ENCODE data around the gene THADA. TPM values are rescaled to one million over a fixed set of nuclear protein-coding genes. Genes with fewer than 3 reads are reported as not detected.

The THADA gene
- total RNA-seq, 1 donor = 33.2 TPM

DNA sequence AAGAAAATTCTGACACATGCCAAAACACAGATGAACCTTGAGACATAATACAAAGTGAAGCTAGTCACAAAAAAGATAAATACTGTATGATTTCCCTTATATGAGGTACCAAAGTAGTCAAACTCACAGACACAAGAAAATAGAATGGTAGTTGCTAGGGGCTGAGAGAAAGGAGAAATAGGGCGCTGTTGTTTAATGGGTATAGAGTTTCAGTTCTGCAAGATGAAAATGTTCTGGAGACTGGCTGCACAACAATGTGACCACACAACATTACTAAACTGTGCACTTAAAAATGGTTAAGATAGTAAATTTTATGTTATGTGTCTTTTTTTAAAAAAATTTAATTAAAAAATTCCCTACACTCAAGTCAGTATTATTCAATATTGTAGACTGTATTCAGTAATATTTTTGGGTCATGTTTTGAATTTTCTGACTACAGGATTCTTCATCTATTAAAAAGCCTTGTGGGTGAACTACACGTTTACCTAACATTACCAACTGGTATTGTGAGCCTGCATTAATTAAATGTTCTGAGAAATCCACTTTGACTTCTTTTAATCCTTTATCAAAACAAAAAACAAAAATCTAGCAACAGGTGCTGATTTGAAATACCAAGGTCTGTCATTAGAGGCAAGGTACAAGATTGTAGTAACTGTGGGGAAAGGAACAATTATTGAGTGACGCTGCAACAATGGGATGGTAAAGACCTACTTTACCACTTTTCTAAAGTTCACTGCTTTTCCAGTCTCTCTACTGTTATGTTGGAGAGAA, 228.6 kb downstream of the THADA start:
- TF ChIP-seq, protein P1, sequence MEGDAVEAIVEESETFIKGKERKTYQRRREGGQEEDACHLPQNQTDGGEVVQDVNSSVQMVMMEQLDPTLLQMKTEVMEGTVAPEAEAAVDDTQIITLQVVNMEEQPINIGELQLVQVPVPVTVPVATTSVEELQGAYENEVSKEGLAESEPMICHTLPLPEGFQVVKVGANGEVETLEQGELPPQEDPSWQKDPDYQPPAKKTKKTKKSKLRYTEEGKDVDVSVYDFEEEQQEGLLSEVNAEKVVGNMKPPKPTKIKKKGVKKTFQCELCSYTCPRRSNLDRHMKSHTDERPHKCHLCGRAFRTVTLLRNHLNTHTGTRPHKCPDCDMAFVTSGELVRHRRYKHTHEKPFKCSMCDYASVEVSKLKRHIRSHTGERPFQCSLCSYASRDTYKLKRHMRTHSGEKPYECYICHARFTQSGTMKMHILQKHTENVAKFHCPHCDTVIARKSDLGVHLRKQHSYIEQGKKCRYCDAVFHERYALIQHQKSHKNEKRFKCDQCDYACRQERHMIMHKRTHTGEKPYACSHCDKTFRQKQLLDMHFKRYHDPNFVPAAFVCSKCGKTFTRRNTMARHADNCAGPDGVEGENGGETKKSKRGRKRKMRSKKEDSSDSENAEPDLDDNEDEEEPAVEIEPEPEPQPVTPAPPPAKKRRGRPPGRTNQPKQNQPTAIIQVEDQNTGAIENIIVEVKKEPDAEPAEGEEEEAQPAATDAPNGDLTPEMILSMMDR (IDR thresholded peaks at IDR 0.05; ENCODE audit: insufficient read depth, low read depth, low read length) = no peak
- no peak overlapping the region for H3K4me3 ChIP-seq (ENCODE audit: low read depth, low read length)
- no peak for DNase-seq (ENCODE audit: low read depth)

DNA sequence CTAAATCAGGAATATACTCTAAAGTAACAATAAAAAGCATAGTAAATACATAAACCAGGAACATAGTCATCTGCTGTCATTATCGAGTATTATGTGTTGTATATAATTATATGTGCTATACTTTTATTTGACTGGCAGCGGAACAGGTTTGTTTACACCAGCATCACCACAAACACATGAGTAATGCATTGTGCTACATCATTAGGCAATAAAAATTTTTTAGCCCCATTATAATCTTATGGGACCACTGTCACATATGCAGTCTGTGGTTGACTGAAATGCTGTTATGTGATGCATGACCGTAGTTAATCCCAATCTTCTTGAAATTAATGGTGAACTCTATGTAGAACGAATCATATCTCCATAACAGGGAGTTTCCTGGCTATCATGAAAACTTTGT, 232.7 kb downstream of the THADA start:
- H3K4me3 ChIP-seq (ENCODE audit: low read depth, low read length) = no peak overlapping the region
- TF ChIP-seq, protein P1 (IDR thresholded peaks at IDR 0.05; ENCODE audit: insufficient read depth, low read depth, low read length) = no peak
- DNase-seq (ENCODE audit: low read depth) = no peak

DNA sequence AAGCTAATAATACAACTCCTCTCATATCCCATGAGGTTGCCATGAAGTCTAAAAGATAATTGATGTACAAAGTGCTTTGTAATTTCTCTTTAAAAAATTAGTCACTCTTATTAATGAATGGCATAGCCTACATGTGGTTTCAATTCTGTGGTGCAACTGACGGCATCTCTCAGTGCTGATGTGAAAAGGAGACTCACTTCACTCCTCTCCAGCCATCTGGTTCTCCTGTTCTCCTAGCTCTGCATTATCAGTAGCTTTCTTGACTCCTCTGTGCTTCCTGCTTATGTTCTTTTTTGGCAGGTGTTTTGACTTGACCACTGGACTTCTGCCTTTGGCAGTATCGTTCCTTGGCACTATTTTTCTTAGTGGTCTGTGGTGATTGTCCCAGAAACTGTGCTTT, 234.6 kb downstream of the THADA start:
- no peak overlapping the region for H3K4me3 ChIP-seq (ENCODE audit: low read depth, low read length)
- DNase-seq (ENCODE audit: low read depth) = no peak
- TF ChIP-seq, protein P1 (IDR thresholded peaks at IDR 0.05; ENCODE audit: insufficient read depth, low read depth, low read length) = no peak

DNA sequence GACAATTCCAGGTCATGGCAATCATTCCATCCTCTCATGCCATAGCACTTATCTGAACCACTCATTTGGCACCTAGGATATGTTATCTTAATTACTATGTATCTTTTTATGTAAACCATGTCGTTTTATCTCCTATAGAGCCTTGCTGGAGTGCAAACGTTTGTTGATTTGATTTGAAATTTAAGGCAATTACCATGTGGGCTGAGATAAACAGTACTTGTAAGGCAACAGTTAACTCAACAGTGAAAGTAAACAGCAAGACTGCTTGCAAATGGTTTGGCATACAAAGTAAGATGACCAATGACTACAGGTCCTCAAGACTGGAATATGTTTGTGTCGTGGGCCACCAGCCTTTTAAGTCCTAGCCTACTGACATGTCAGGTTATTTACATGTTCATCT, 235.7 kb downstream of the THADA start:
- TF ChIP-seq, protein P1 (IDR thresholded peaks at IDR 0.05; ENCODE audit: insufficient read depth, low read depth, low read length) = no peak
- DNase-seq (ENCODE audit: low read depth) = no peak
- H3K4me3 ChIP-seq (ENCODE audit: low read depth, low read length) = no peak overlapping the region

DNA sequence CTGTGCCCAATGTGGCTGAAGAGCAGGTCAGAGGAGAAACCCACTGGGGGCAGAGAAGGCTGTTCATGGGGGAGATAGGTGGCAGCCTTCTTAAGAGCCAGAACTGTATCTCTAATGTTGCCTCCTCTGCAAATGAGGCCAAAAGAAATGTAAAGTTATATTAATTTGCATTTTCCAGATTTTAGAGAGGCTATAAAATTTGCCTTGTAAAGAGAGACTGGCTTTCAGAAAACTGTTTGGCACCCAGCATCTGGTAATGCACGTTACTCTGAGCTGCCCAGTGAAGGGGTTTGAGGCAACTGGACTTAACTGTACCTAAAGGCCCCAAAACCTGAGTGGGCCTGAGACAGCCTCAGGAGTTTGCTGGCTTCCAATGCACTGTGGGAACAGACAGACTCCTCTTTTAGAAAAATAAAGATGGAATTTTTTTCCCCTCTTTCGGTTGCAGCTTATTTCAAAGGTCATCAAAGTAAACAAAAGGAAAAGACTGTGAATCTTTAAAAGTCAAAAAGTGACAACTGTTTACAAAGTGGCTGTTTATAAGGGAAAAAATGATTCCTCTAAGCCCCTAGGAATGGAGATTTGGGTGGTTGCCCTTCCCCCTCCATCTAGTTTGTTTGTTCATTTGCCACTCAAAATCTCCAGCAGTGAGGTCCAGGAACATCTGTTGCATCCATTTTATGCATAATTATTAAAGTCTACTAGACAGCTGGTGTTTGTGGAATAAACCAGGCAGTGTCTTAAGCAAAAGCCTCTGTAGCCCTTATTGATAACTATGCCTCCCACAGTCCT, 237.2 kb downstream of the THADA start:
- peak; percentile 97 for DNase-seq (ENCODE audit: low read depth)
- no peak overlapping the region for H3K4me3 ChIP-seq (ENCODE audit: low read depth, low read length)
- TF ChIP-seq, protein P1 (IDR thresholded peaks at IDR 0.05; ENCODE audit: insufficient read depth, low read depth, low read length) = no peak

DNA sequence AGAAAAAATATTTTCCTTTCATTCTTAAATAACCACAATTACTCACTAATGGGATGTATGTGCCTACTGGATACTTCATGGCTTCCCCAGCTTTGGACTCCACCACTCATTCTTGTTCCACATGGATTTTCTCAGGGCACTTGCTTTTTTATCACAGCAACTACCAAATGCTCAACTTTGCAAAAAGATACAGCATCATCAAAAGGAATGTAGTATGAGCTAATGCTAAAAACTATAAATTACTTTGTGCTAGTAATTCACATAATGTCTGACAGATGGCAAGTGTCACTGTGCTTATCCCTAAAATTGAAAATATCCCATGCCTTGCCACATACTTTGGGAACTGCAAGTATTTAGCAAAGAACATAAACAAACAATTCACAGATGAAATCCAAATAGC, 239.1 kb downstream of the THADA start:
- TF ChIP-seq, protein P1 (IDR thresholded peaks at IDR 0.05; ENCODE audit: insufficient read depth, low read depth, low read length) = no peak
- H3K4me3 ChIP-seq (ENCODE audit: low read depth, low read length) = no peak overlapping the region
- peak; percentile 79 for DNase-seq (ENCODE audit: low read depth)

All from fibroblast of villous mesenchyme (primary cell).